Esophagus squamous epithelium (tissue), 4 donors: Measurements from ENCODE around the gene SMC2.

Experiments
- CTCF ChIP-seq, 6 experiments: fragments of 450-650 bp in 4 of 6; fragments of 200-600 bp in 2 of 6; sonication (generic) in 2 of 6; IDR thresholded peaks; one replicate each; pipeline ENCODE4 v1.5.1; 2016 to 2019; ENCODE audit warnings: antibody characterized with exemption in 6 of 6, mild to moderate bottlenecking in 4 of 6, moderate library complexity in 4 of 6
- POLR2A ChIP-seq, 4 donors: fragments of 450-650 bp; IDR thresholded peaks; one replicate each; pipeline ENCODE4 v1.6.1; 2017; ENCODE audit warnings: antibody characterized with exemption in 4 of 4, mild to moderate bottlenecking in 4 of 4, moderate library complexity in 3 of 4

GRCh38 chr9:104082168-104082567, 11.9 kb upstream of the SMC2 start:
- TF ChIP-seq CTCF (IDR thresholded peaks at IDR 0.05): no peak
- no peak for TF ChIP-seq POLR2A (IDR thresholded peaks at IDR 0.05)
